ENCODE results near the gene MCRIP2. TPM values are rescaled to one million over a fixed set of nuclear protein-coding genes. Genes with fewer than 3 reads are reported as not detected.

Gene MCRIP2
- total RNA-seq, 4 donors from 2014 or later, result 61.3 to 124 (median 69.1) TPM

DNA sequence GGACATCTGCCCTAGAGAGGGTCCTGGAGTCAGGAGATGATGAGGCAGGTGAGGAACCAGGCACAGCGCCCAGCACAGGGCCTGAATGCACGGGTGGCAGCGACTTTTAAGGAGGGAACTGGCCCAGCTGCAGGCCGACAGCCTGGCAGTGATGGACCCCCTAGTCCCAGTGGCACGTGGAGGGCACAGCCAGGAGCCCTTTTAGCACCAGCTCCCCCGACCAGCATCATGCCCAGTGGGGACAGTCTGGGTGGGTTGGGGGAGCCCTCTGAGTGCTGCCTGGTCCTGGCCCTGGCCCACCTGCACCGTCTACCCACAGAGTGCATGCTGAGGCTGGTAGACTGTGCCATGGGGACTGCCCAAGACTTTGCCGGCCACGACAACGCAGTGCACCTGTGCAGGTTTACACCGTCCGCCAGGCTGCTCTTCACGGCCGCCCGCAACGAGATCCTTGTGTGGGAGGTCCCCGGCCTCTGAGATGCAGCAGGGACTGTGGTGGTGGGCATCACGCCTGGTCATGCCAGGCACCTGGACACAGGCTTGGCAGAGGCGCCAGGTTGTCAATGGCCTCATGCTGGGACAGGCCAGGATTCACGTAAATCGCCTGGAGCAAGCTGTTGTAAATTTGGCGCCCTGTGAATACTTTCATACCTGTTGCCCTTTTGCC, 25.6 kb downstream of the MCRIP2 start:
- no peak for TF ChIP-seq POLR2A (IDR thresholded peaks at IDR 0.05)
- TF ChIP-seq, protein P1, sequence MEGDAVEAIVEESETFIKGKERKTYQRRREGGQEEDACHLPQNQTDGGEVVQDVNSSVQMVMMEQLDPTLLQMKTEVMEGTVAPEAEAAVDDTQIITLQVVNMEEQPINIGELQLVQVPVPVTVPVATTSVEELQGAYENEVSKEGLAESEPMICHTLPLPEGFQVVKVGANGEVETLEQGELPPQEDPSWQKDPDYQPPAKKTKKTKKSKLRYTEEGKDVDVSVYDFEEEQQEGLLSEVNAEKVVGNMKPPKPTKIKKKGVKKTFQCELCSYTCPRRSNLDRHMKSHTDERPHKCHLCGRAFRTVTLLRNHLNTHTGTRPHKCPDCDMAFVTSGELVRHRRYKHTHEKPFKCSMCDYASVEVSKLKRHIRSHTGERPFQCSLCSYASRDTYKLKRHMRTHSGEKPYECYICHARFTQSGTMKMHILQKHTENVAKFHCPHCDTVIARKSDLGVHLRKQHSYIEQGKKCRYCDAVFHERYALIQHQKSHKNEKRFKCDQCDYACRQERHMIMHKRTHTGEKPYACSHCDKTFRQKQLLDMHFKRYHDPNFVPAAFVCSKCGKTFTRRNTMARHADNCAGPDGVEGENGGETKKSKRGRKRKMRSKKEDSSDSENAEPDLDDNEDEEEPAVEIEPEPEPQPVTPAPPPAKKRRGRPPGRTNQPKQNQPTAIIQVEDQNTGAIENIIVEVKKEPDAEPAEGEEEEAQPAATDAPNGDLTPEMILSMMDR (IDR thresholded peaks at IDR 0.05), result no peak
- Histone ChIP-seq H3K4me3 (replicated peaks in 1 of 3) (no peak overlapping the region), H3K27ac (peak overlapping the region in 2 of 3 donors; percentile 70 to 80), H3K27me3 (no peaks in the 10 kb centered on the region), H3K9me3 (no peaks in the 10 kb centered on the region), H3K4me1 (peaks cover 8 to 14% of the 10 kb centered on the region in 2 donors), H3K36me3 (peaks cover 24 to 30% of the 10 kb centered on the region in 2 donors)
- WGBS, 2 donors, result 79 to 81% methylated on average over 14 to 19 of the region's 22 CpGs
- DNase-seq, result no peak
- intact Hi-C loops (cut with DNase I), result no loop called here

DNA sequence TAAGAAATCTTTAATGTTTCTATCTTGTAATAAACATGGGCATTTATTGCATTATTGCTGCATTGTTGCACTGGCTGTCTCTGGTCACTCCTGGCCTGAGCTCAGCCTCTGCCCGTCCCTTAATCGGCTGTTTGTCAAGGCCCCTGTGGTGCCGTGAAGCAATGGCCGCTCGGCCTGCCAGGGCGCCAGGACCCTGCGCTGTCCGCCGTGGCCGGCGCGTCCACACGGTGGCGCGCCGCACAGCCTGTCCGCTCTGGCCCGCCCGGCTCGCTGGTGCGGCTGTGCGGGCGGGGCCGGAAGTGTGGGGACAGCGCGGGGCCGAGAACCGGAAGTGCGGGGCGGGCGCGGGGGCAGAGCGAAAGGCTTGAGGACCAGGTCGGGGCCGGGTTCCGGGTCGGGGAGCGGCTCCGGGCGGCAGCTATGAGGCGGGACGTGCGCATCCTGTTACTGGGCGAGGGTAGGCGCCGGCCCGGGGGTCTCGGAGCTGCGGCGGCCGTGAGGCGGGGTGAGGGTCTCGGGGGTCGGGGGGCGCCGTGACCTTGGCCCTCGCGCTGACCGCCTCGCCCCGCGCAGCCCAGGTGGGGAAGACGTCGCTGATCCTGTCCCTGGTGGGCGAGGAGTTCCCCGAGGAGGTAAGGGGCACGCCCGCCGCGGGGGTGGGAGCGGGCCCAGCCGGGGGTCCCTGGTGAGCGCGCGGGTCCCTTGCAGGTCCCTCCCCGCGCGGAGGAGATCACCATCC, 26.3 kb downstream of the MCRIP2 start, which contains the start of gene RHOT2:
RHOT2 (plus strand) TSS at position 353 of the 739 bp plus-strand sequence; CDS start at position 421, 68 bp downstream.
- 0 to 1% methylated on average over 2 to 24 of the region's 78 CpGs for WGBS, 2 donors
- DNase-seq, result peak; percentile 92 to 93
- no peaks in the 10 kb centered on the region for H3K27me3 ChIP-seq
- TF ChIP-seq POLR2A (IDR thresholded peaks at IDR 0.05), result peak in 1 of 2 donors; percentile 65
- TF ChIP-seq, protein P1 (IDR thresholded peaks at IDR 0.05), result peak; percentile 40 to 97 (median 88)
- peaks cover 31 to 37% of the 10 kb centered on the region in 2 donors for H3K36me3 ChIP-seq
- intact Hi-C loops (cut with DNase I), result no loop called here
- H3K9me3 ChIP-seq, result no peaks in the 10 kb centered on the region
- H3K27ac ChIP-seq, result peak within 1 kb of the TSS; percentile 70 to 80 (median 72)
- peak within 1 kb of the TSS; percentile 72 to 94 (median 75) for H3K4me3 ChIP-seq (replicated peaks in 1 of 3)
- peaks cover 8 to 14% of the 10 kb centered on the region in 2 donors for H3K4me1 ChIP-seq

DNA sequence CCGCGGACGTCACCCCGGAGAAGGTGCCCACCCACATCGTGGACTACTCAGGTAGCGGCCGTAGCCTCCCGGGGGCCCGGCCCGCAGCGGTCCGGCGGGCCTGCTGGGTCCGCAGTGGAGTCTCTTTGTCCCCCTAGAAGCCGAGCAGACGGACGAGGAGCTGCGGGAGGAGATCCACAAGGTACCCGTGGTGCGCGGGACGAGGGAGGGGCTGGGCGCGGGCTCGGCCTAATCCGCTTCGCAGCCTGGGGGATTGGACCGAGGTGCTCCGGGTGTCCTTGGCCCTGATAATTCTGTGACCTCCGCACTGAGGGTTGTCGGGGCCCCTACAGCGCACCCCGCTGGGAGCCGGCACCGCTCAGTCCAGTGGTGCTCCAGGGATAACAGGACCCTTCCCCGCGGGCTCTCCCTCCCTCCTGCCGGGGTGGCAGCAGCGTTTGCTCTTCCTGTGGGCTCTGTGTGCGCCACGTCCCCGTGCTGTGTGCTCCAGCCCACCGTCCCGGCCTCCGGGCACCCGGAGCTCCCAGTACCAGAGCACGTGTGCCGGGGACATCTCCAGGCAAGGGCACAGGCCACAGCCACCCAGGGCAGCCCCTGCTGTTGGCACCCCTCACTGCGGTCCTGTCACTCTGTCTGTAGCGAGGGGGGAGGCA, 27.0 kb downstream of the MCRIP2 start:
- TF ChIP-seq, protein P1 (IDR thresholded peaks at IDR 0.05), result no peak
- TF ChIP-seq POLR2A (IDR thresholded peaks at IDR 0.05), result no peak
- WGBS, 2 donors, result 5% methylated on average over 12 of the region's 50 CpGs; no CpG with 5 or more reads in 1 of the 2 donors
- Histone ChIP-seq H3K9me3 (no peaks in the 10 kb centered on the region), H3K36me3 (peaks cover 33 to 43% of the 10 kb centered on the region in 2 donors), H3K27me3 (no peaks in the 10 kb centered on the region), H3K4me3 (replicated peaks in 1 of 3) (peak overlapping the region; percentile 72 to 94 (median 75)), H3K27ac (peak overlapping the region; percentile 70 to 80 (median 72)), H3K4me1 (peaks cover 8 to 14% of the 10 kb centered on the region in 2 donors)
- DNase-seq, result no peak
- intact Hi-C loops (cut with DNase I), result no loop called here

DNA sequence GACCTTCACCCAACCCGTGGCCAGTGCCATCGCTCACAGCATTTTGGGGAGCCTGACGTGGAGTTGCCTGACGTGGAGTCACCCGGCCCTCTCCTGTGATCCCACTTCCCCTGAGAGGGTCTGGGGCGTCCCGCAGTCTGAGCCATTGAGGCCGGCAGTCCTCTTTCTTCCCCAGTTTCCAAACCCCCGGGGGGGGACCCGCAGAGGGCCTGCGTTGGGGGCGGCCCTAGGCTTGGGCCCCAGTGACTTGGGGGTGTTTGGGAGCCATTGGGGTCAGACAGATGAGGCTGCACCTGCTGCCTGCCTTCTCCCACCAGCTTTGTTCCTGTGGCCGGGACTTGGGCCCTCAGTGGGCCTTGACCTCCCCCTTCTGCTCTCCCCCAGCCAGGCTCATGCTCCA, 28.0 kb downstream of the MCRIP2 start:
- WGBS, 2 donors, result 97 to 100% methylated on average over 2 to 8 of the region's 13 CpGs
- TF ChIP-seq, protein P1 (IDR thresholded peaks at IDR 0.05), result no peak
- TF ChIP-seq POLR2A (IDR thresholded peaks at IDR 0.05), result no peak
- Histone ChIP-seq H3K27me3 (no peaks in the 10 kb centered on the region), H3K4me1 (peaks cover 8 to 14% of the 10 kb centered on the region in 2 donors), H3K27ac (no peak overlapping the region), H3K36me3 (peaks cover 33 to 44% of the 10 kb centered on the region in 2 donors), H3K9me3 (no peaks in the 10 kb centered on the region), H3K4me3 (replicated peaks in 1 of 3) (no peak overlapping the region)
- intact Hi-C loops (cut with DNase I), result no loop called here
- no peak for DNase-seq

All from thyroid gland (tissue), 4 donors.